Cardiac fibroblast (primary cell): ENCODE results near the gene FAM120B.

Source experiments
- DNase-seq, 2 donors: peaks; one replicate each; pipeline versions ENCODE4 v3.0.0 to v3.0.0-alpha.2; 2010; ENCODE audit warnings: low read depth in 2 of 2
- H3K4me3 ChIP-seq, 2 donors: replicated peaks in 1 of 2; 1 replicate in 1 of 2; 2 replicates in 1 of 2; pipeline ENCODE4 v1.5.1; 2011; ENCODE audit warnings: low read depth in 2 of 2, low read length in 2 of 2, mild to moderate bottlenecking in 2 of 2, moderate library complexity in 1 of 2
- CTCF ChIP-seq: IDR thresholded peaks from one replicate; pipeline ENCODE4 v1.5.1; 2011; ENCODE audit warnings: low read depth, mild to moderate bottlenecking, low read length, inconsistent platforms

Gene FAM120B

GRCh38 chr6:170279426-170279825 lies 27.1 kb upstream of the FAM120B start:
- TF ChIP-seq CTCF: no peak
- no peak for DNase-seq

GRCh38 chr6:170279977-170280688 lies 26.4 kb upstream of the FAM120B start:
- no peak for TF ChIP-seq CTCF
- DNase-seq: peak; percentile 32 to 47
- peak overlapping the region; percentile 8 to 43 for H3K4me3 ChIP-seq

More at GRCh38 chr6:170279426-170279825, 27.1 kb upstream of the FAM120B start:
- H3K4me3 ChIP-seq: no peak overlapping the region

GRCh38 chr6:170280689-170281045 lies 25.9 kb upstream of the FAM120B start:
- peak overlapping the region; percentile 8 to 43 for H3K4me3 ChIP-seq
- no peak for TF ChIP-seq CTCF
- no peak for DNase-seq

- no peak for TF ChIP-seq CTCF
- H3K4me3 ChIP-seq: no peak overlapping the region
- DNase-seq: no peak
Observed at GRCh38 chr6:170281331-170282292, 24.9 kb upstream of the FAM120B start.

- no peak overlapping the region for H3K4me3 ChIP-seq
- TF ChIP-seq CTCF: no peak
- DNase-seq: no peak
Observed at GRCh38 chr6:170282512-170283158, 23.9 kb upstream of the FAM120B start.

GRCh38 chr6:170283212-170284081 lies 23.1 kb upstream of the FAM120B start:
- TF ChIP-seq CTCF: no peak
- DNase-seq: no peak
- no peak overlapping the region for H3K4me3 ChIP-seq
